Measurements from ENCODE around the gene ADPGK. TPM values are rescaled to one million over a fixed set of nuclear protein-coding genes. Genes with fewer than 3 reads are reported as not detected.

Gene ADPGK
- polyA plus RNA-seq, 1 donor from 2014 or later: 33.7 TPM

DNA sequence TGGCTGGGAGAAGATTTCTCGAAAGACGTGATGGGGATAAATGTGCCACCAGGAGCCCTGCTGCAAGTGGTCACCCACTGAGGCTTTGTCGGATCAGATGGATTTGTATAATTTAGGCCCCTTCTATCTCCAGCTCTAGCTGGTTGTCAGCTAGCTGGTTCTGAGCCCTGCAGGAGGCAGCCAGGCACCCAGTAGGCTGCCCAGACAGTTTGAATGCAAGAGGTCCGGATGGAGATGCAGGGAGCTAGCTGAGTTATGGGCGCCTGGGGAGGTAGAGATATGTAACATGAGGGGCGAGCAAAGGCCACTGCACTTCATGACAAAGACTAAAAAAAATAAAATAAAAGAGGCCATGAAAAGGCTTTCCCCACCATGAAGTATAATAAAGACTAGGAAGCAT, 35.1 kb upstream of the ADPGK start:
- Histone ChIP-seq H3K27me3 (ENCODE audit: insufficient read depth, low read depth, low read length) (no peaks in the 10 kb centered on the region), H3K9me3 (ENCODE audit: low read length) (no peaks in the 10 kb centered on the region), H4K20me1 (ENCODE audit: insufficient read depth) (no peaks in the 10 kb centered on the region), H3F3A (ENCODE audit: insufficient read depth, low read length, poor library complexity, severe bottlenecking) (no peaks in the 10 kb centered on the region), H3K9ac (ENCODE audit: low read length) (no peak overlapping the region), H3K9me2 (ENCODE audit: insufficient read depth, low read length) (no peaks in the 10 kb centered on the region), H3K27ac (ENCODE audit: low read length) (no peak overlapping the region), H2AFZ (ENCODE audit: low read depth, low read length) (no peak overlapping the region), H3K36me3 (ENCODE audit: insufficient read depth, low read length) (no peaks in the 10 kb centered on the region), H3K79me2 (replicated peaks; ENCODE audit: insufficient read depth, low read length) (no peaks in the 10 kb centered on the region), H3K4me3 (ENCODE audit: low read length) (no peak overlapping the region), H3K4me2 (ENCODE audit: low read length) (no peak overlapping the region)
- no peak for TF ChIP-seq POLR2AphosphoS5 (IDR thresholded peaks at IDR 0.05)
- no peak for TF ChIP-seq SMC3 (conservative IDR thresholded peaks at IDR 0.05; ENCODE audit: poor library complexity)
- TF ChIP-seq EZH2 (IDR thresholded peaks at IDR 0.05; ENCODE audit: borderline replicate concordance, insufficient read depth, low read length, poor library complexity, severe bottlenecking): no peak
- TF ChIP-seq TAF1 (IDR thresholded peaks at IDR 0.05; ENCODE audit: low read depth): no peak
- TF ChIP-seq RAD21 (conservative IDR thresholded peaks at IDR 0.05): no peak
- TF ChIP-seq, protein P1, sequence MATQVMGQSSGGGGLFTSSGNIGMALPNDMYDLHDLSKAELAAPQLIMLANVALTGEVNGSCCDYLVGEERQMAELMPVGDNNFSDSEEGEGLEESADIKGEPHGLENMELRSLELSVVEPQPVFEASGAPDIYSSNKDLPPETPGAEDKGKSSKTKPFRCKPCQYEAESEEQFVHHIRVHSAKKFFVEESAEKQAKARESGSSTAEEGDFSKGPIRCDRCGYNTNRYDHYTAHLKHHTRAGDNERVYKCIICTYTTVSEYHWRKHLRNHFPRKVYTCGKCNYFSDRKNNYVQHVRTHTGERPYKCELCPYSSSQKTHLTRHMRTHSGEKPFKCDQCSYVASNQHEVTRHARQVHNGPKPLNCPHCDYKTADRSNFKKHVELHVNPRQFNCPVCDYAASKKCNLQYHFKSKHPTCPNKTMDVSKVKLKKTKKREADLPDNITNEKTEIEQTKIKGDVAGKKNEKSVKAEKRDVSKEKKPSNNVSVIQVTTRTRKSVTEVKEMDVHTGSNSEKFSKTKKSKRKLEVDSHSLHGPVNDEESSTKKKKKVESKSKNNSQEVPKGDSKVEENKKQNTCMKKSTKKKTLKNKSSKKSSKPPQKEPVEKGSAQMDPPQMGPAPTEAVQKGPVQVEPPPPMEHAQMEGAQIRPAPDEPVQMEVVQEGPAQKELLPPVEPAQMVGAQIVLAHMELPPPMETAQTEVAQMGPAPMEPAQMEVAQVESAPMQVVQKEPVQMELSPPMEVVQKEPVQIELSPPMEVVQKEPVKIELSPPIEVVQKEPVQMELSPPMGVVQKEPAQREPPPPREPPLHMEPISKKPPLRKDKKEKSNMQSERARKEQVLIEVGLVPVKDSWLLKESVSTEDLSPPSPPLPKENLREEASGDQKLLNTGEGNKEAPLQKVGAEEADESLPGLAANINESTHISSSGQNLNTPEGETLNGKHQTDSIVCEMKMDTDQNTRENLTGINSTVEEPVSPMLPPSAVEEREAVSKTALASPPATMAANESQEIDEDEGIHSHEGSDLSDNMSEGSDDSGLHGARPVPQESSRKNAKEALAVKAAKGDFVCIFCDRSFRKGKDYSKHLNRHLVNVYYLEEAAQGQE (IDR thresholded peaks at IDR 0.05; ENCODE audit: borderline replicate concordance): no peak
- no peak for TF ChIP-seq CTCF (IDR thresholded peaks at IDR 0.05; ENCODE audit: poor library complexity, severe bottlenecking)
- no peak for TF ChIP-seq MXI1 (conservative IDR thresholded peaks at IDR 0.05; ENCODE audit: poor library complexity, severe bottlenecking)
- TF ChIP-seq EP300 (conservative IDR thresholded peaks at IDR 0.05; ENCODE audit: poor library complexity, severe bottlenecking): no peak

DNA sequence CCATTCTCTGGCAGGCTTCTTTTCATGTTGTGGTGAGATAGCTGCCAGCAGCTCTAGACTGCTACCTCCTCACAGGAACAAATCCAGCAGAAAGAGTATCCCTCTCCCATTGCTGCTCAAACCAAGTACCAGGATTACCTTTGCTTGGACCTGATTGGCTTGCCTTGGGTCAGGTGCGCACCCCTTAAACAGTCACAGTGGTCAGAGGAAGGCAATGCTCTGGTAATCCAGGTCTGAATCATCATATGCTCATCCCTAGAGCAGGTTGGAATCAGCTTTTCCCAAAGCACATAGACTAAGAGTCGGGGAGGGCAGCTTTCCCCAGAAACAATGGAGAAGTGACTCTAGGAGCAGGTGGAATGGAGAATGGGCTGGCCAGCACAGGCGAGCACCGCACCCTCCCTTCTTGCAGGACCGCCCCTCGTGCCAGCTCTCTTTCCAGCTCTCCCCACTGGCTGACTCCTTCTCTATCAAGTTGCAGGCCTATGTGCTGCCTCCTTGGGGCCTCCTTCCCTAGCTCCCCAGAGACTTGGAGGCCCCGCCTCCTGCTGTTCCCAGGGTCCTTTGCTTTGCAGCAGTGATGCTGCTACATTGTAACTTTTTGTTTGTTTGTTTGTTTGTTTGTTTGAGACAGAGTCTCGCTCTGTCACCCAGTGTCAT, 29.9 kb upstream of the ADPGK start:
- Histone ChIP-seq H3K4me3 (ENCODE audit: low read length) (no peak overlapping the region), H3K4me2 (ENCODE audit: low read length) (no peak overlapping the region), H3K9me2 (ENCODE audit: insufficient read depth, low read length) (no peaks in the 10 kb centered on the region), H3K27ac (ENCODE audit: low read length) (no peak overlapping the region), H4K20me1 (ENCODE audit: insufficient read depth) (no peaks in the 10 kb centered on the region), H3K36me3 (ENCODE audit: insufficient read depth, low read length) (no peaks in the 10 kb centered on the region), H3K9ac (ENCODE audit: low read length) (no peak overlapping the region), H3F3A (ENCODE audit: insufficient read depth, low read length, poor library complexity, severe bottlenecking) (peaks cover 4% of the 10 kb centered on the region), H3K9me3 (ENCODE audit: low read length) (no peaks in the 10 kb centered on the region), H2AFZ (ENCODE audit: low read depth, low read length) (no peak overlapping the region), H3K79me2 (replicated peaks; ENCODE audit: insufficient read depth, low read length) (no peaks in the 10 kb centered on the region), H3K27me3 (ENCODE audit: insufficient read depth, low read depth, low read length) (no peaks in the 10 kb centered on the region)
- no peak for TF ChIP-seq MXI1 (conservative IDR thresholded peaks at IDR 0.05; ENCODE audit: poor library complexity, severe bottlenecking)
- TF ChIP-seq CTCF (IDR thresholded peaks at IDR 0.05; ENCODE audit: poor library complexity, severe bottlenecking): no peak
- TF ChIP-seq EZH2 (IDR thresholded peaks at IDR 0.05; ENCODE audit: borderline replicate concordance, insufficient read depth, low read length, poor library complexity, severe bottlenecking): no peak
- no peak for TF ChIP-seq SMC3 (conservative IDR thresholded peaks at IDR 0.05; ENCODE audit: poor library complexity)
- no peak for TF ChIP-seq TAF1 (IDR thresholded peaks at IDR 0.05; ENCODE audit: low read depth)
- no peak for TF ChIP-seq EP300 (conservative IDR thresholded peaks at IDR 0.05; ENCODE audit: poor library complexity, severe bottlenecking)
- TF ChIP-seq RAD21 (conservative IDR thresholded peaks at IDR 0.05): no peak
- no peak for TF ChIP-seq POLR2AphosphoS5 (IDR thresholded peaks at IDR 0.05)
- TF ChIP-seq, protein P1 (IDR thresholded peaks at IDR 0.05; ENCODE audit: borderline replicate concordance): no peak
